K562 (cell line): ENCODE results near the gene TIMM17A. TPM values are rescaled to one million over a fixed set of nuclear protein-coding genes. Genes with fewer than 3 reads are reported as not detected.

Experiments
- BDP1 ChIP-seq: IDR thresholded peaks from 3 replicates; pipeline ENCODE4 v1.6.1; 2011; ENCODE audit not compliant: insufficient read length, insufficient read depth
- COPS2 ChIP-seq: fragments of 450-650 bp; conservative IDR thresholded peaks from 2 replicates; pipeline ENCODE4 v1.6.1; 2016; ENCODE audit warnings: mild to moderate bottlenecking, moderate library complexity
- KDM5B ChIP-seq: fragments of 200-600 bp; sonication (generic); IDR thresholded peaks from 2 replicates; pipeline ENCODE4 v1.6.1; 2012; ENCODE audit warnings: low read depth, mild to moderate bottlenecking, moderate library complexity, low read length, control low read depth, inconsistent platforms; ENCODE audit not compliant: insufficient replicate concordance
- MEF2A ChIP-seq: IDR thresholded peaks from 2 replicates; pipeline ENCODE4 v1.6.1; 2011; ENCODE audit warnings: low read depth, mild to moderate bottlenecking, low read length, moderate library complexity; ENCODE audit not compliant: control insufficient read depth
- NR2C2 ChIP-seq, 2 experiments: fragments of 200-800 bp in 1 of 2; sonication (Bioruptor generic) in 1 of 2; sonication (generic) in 1 of 2; formaldehyde crosslinking in 1 of 2; IDR thresholded peaks; 2 replicates each; pipeline versions ENCODE4 v1.6.1 to v1.8.0; 2016 to 2022; ENCODE audit warnings: mild to moderate bottlenecking in 1 of 2, missing compliant biosample characterization in 1 of 2, missing genetic modification characterization in 1 of 2, missing genetic modification reagents in 1 of 2
- PHF20 ChIP-seq: fragments of 450-650 bp; IDR thresholded peaks from 2 replicates; pipeline ENCODE4 v1.6.1; 2018; ENCODE audit not compliant: partially characterized antibody
- PTTG1 ChIP-seq: fragments of 450-650 bp; IDR thresholded peaks from 2 replicates; pipeline ENCODE4 v1.6.1; 2016; ENCODE audit warnings: low read depth, mild to moderate bottlenecking, missing genetic modification characterization, missing compliant biosample characterization
- RAD21 ChIP-seq, 2 experiments: fragments of 250-450 bp in 1 of 2; fragments of 450-650 bp in 1 of 2; sonication (Bioruptor Pico) in 1 of 2; formaldehyde crosslinking in 1 of 2; IDR thresholded peaks in 1 of 2; conservative IDR thresholded peaks in 1 of 2; 2 replicates each; pipeline versions ENCODE4 v1.4.0 to v1.8.0; 2020 to 2022; ENCODE audit warnings: mild to moderate bottlenecking in 2 of 2, moderate library complexity in 1 of 2
- RB1 ChIP-seq: fragments of 450-650 bp; IDR thresholded peaks from 2 replicates; pipeline ENCODE4 v1.6.1; 2017; ENCODE audit warnings: low read depth, mild to moderate bottlenecking
- U2AF1 ChIP-seq: fragments of 200-400 bp; formaldehyde crosslinking; optimal IDR thresholded peaks from 2 replicates; pipeline ENCODE3; 2017; ENCODE audit warnings: mild to moderate bottlenecking, low read depth, low read length, moderate library complexity
- ZNF668 ChIP-seq: fragments of 250-450 bp; sonication (Bioruptor Pico); IDR thresholded peaks from 2 replicates; pipeline ENCODE4 v1.8.0; 2022; ENCODE audit warnings: mild to moderate bottlenecking, inconsistent platforms
- ZSCAN32 ChIP-seq: fragments of 450-650 bp; formaldehyde crosslinking; IDR thresholded peaks from 2 replicates; pipeline ENCODE4 v1.4.0; 2020; ENCODE audit warnings: mild to moderate bottlenecking, moderate library complexity
- ZZZ3 ChIP-seq: fragments of 450-650 bp; IDR thresholded peaks from 2 replicates; pipeline ENCODE4 v1.6.1; 2016; ENCODE audit warnings: antibody characterized with exemption, mild to moderate bottlenecking, moderate library complexity
- polyA plus RNA-seq, 8 experiments: library from polyadenylated mRNA; depleted of rRNA in 4 of 8; stranded (reverse) in 5 of 8; unstranded in 3 of 8; fragments of >200 nt; fragmentation: Nextera tagmentation in 2 of 8; fragmentation: Illumina TruSeq in 1 of 8; extraction: Ambion mirVana in 2 of 8; extraction: Trizol in 1 of 8; gene quantifications; 2 replicates each; pipeline versions ENCODE4 v1.2.1 to v1.2.3, GENCODE V29; 2011 to 2014; ENCODE audit warnings: inconsistent platforms in 1 of 8, missing spikeins in 1 of 8
- total RNA-seq, 7 experiments: library from RNA; depleted of rRNA in 6 of 7; stranded (reverse); fragments of >200 nt in 6 of 7; fragmentation: Illumina TruSeq in 2 of 7; extraction: Trizol in 2 of 7; gene quantifications; 2 replicates each; pipeline versions ENCODE4 v1.2.1 to v1.2.3, GENCODE V29; 2011 to 2021; ENCODE audit warnings: low replicate concordance in 1 of 7
- TF ChIP-seq, protein P1 (sequence below), 3 experiments: IDR thresholded peaks in 2 of 3; conservative IDR thresholded peaks in 1 of 3; 2 replicates each; pipeline ENCODE4 v1.5.1; 2011 to 2012; ENCODE audit warnings: low read length in 3 of 3, mild to moderate bottlenecking in 3 of 3, control low read depth in 2 of 3, improper control_type of control experiment in 1 of 3, inconsistent platforms in 1 of 3, low read depth in 1 of 3, mixed read lengths in 1 of 3, moderate library complexity in 1 of 3; ENCODE audit not compliant: insufficient read depth in 2 of 3
- TF ChIP-seq, protein P2 (sequence below): fragments of 450-650 bp; IDR thresholded peaks from 2 replicates; pipeline ENCODE4 v1.6.1; 2017; ENCODE audit warnings: antibody characterized with exemption
- TF ChIP-seq, protein P3 (sequence below), 2 experiments: IDR thresholded peaks; 2 replicates each; pipeline ENCODE4 v1.6.1; 2011; ENCODE audit warnings: borderline replicate concordance in 1 of 2, control low read depth in 1 of 2, low read depth in 1 of 2, low read length in 1 of 2, mild to moderate bottlenecking in 1 of 2, mixed read lengths in 1 of 2, moderate library complexity in 1 of 2; ENCODE audit not compliant: insufficient read depth in 1 of 2, insufficient read length in 1 of 2, poor library complexity in 1 of 2, severe bottlenecking in 1 of 2; ENCODE audit errors: extremely low read depth in 1 of 2
- TF ChIP-seq, protein P4 (sequence below): sonication (generic); formaldehyde crosslinking; IDR thresholded peaks from 2 replicates; pipeline ENCODE4 v1.8.1; 2023; ENCODE audit warnings: mild to moderate bottlenecking, missing genetic modification reagents, moderate library complexity
- TF ChIP-seq, protein P5 (sequence below): sonication (generic); formaldehyde crosslinking; IDR thresholded peaks from 2 replicates; pipeline ENCODE4 v1.8.1; 2022; ENCODE audit warnings: missing genetic modification reagents
- TF ChIP-seq, protein P6 (sequence below): fragments of 250-450 bp; sonication (Bioruptor Pico); IDR thresholded peaks from 2 replicates; pipeline ENCODE4 v1.8.0; 2022; ENCODE audit warnings: moderate library complexity, mild to moderate bottlenecking, inconsistent platforms

TIMM17A gene
- total and polyA plus RNA-seq, 9 of the 15 experiments (the other 6 are each of a cell fraction or from before 2014, with no cell fraction given) = 116 to 744 (median 180) TPM

DNA sequence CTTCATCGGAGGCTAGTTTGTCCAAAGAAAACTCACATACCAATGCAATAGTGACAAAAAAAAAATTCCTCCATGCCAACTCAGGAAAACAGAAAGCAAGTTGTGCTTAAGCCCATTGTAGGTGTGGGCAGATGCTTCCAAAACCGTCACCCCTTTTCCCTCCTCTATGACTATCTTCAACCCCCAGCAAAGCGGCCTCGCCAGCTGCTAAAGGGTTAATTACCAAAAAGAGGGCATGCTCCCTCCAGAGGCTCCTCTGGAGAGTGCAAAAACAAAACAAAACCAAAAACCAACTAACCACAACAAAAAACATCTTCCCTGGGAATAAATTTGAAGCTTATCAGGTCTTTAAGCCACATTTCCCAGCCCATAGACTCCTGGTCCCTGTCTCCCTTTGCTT, 10.1 kb upstream of the TIMM17A start (continued):
- TF ChIP-seq, protein P1, sequence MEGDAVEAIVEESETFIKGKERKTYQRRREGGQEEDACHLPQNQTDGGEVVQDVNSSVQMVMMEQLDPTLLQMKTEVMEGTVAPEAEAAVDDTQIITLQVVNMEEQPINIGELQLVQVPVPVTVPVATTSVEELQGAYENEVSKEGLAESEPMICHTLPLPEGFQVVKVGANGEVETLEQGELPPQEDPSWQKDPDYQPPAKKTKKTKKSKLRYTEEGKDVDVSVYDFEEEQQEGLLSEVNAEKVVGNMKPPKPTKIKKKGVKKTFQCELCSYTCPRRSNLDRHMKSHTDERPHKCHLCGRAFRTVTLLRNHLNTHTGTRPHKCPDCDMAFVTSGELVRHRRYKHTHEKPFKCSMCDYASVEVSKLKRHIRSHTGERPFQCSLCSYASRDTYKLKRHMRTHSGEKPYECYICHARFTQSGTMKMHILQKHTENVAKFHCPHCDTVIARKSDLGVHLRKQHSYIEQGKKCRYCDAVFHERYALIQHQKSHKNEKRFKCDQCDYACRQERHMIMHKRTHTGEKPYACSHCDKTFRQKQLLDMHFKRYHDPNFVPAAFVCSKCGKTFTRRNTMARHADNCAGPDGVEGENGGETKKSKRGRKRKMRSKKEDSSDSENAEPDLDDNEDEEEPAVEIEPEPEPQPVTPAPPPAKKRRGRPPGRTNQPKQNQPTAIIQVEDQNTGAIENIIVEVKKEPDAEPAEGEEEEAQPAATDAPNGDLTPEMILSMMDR (IDR thresholded peaks at IDR 0.05 in 2 of 3, conservative IDR thresholded peaks at IDR 0.05 in 1 of 3; ENCODE audit: insufficient read depth in 2 of 3, low read depth in 1 of 3, low read length in 3 of 3) = peak; percentile 70 to 81 (median 81)
- TF ChIP-seq KDM5B = no peak
- no peak for TF ChIP-seq COPS2
- peak in 1 of 2 experiments; percentile 52; a peak in 3 of 4 replicates for TF ChIP-seq RAD21 (CRISPR knock-in tag; conservative IDR thresholded peaks at IDR 0.05 in 1 of 2, IDR thresholded peaks at IDR 0.05 in 1 of 2)
- TF ChIP-seq U2AF1 = no peak
- TF ChIP-seq, protein P2, sequence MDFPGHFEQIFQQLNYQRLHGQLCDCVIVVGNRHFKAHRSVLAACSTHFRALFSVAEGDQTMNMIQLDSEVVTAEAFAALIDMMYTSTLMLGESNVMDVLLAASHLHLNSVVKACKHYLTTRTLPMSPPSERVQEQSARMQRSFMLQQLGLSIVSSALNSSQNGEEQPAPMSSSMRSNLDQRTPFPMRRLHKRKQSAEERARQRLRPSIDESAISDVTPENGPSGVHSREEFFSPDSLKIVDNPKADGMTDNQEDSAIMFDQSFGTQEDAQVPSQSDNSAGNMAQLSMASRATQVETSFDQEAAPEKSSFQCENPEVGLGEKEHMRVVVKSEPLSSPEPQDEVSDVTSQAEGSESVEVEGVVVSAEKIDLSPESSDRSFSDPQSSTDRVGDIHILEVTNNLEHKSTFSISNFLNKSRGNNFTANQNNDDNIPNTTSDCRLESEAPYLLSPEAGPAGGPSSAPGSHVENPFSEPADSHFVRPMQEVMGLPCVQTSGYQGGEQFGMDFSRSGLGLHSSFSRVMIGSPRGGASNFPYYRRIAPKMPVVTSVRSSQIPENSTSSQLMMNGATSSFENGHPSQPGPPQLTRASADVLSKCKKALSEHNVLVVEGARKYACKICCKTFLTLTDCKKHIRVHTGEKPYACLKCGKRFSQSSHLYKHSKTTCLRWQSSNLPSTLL = no peak
- no peak for TF ChIP-seq ZNF668 (CRISPR knock-in tag)
- TF ChIP-seq NR2C2 (CRISPR knock-in tag; IDR thresholded peaks at IDR 0.05) = no peak
- TF ChIP-seq NR2C2 (tag; IDR thresholded peaks at IDR 0.05) = no peak
- TF ChIP-seq ZZZ3 = no peak
- no peak for TF ChIP-seq PHF20
- TF ChIP-seq, protein P3, sequence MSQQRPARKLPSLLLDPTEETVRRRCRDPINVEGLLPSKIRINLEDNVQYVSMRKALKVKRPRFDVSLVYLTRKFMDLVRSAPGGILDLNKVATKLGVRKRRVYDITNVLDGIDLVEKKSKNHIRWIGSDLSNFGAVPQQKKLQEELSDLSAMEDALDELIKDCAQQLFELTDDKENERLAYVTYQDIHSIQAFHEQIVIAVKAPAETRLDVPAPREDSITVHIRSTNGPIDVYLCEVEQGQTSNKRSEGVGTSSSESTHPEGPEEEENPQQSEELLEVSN (IDR thresholded peaks at IDR 0.05; ENCODE audit: borderline replicate concordance in 1 of 2, extremely low read depth in 1 of 2, insufficient read depth in 1 of 2, insufficient read length in 1 of 2, low read depth in 1 of 2, low read length in 1 of 2, poor library complexity in 1 of 2, severe bottlenecking in 1 of 2) = no peak
- TF ChIP-seq RB1 = no peak
- TF ChIP-seq, protein P4, sequence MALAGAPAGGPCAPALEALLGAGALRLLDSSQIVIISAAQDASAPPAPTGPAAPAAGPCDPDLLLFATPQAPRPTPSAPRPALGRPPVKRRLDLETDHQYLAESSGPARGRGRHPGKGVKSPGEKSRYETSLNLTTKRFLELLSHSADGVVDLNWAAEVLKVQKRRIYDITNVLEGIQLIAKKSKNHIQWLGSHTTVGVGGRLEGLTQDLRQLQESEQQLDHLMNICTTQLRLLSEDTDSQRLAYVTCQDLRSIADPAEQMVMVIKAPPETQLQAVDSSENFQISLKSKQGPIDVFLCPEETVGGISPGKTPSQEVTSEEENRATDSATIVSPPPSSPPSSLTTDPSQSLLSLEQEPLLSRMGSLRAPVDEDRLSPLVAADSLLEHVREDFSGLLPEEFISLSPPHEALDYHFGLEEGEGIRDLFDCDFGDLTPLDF = no peak
- no peak for TF ChIP-seq BDP1
- TF ChIP-seq, protein P5, sequence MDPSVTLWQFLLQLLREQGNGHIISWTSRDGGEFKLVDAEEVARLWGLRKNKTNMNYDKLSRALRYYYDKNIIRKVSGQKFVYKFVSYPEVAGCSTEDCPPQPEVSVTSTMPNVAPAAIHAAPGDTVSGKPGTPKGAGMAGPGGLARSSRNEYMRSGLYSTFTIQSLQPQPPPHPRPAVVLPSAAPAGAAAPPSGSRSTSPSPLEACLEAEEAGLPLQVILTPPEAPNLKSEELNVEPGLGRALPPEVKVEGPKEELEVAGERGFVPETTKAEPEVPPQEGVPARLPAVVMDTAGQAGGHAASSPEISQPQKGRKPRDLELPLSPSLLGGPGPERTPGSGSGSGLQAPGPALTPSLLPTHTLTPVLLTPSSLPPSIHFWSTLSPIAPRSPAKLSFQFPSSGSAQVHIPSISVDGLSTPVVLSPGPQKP (CRISPR knock-in tag) = no peak
- no peak for TF ChIP-seq ZSCAN32
- TF ChIP-seq PTTG1 (tag) = no peak
- TF ChIP-seq, protein P6, sequence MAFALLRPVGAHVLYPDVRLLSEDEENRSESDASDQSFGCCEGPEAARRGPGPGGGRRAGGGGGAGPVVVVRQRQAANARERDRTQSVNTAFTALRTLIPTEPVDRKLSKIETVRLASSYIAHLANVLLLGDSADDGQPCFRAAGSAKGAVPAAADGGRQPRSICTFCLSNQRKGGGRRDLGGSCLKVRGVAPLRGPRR (CRISPR knock-in tag) = no peak
- no peak for TF ChIP-seq MEF2A
